ENCODE results near the gene SYK.

DNA sequence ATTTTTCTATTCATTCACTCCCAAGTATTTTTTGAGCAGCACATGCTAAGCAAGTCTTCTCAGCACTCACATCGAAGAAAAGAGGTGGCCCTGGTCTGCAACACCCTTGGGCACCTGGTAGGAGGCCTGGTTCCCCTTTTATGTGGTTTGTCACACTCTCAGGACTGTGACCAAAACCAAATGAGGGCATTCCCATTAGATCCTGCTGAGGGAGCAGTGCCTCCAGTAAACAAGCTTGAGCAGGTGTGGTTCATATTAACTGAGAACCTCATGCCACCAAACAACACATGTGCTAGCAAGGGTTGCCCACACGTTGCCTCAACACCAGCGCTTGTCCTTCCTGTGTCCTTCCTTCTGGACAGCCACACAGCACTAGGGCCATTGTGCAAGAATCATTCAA is 26.9 kb upstream of the SYK start:
- TF ChIP-seq CTCF (IDR thresholded peaks at IDR 0.05): no peak
- TF ChIP-seq POLR2A (IDR thresholded peaks at IDR 0.05): no peak
- TF ChIP-seq POLR2AphosphoS5 (IDR thresholded peaks at IDR 0.05): no peak
- no peak for TF ChIP-seq EP300 (IDR thresholded peaks at IDR 0.05)

Data from stomach (tissue), 4 donors.